HG03354 (cell line): ENCODE data around the gene COG3.
"Not testable (repeated sequence)": the region's sequence is repeated elsewhere in the genome, so short reads cannot be mapped to it uniquely, and the experiment has no call there.

Source experiments
- ATAC-seq: cut with Tn5 transposase; IDR thresholded peaks from one replicate; pipeline ENCODE4 v1.9.1; 2021; ENCODE audit warnings: mild to moderate bottlenecking; ENCODE audit not compliant: unreplicated experiment, poor library complexity, severe bottlenecking

Gene COG3

GRCh38 chr13:45464687-45465453, at the start of gene COG3:
TSS of gene COG3 (plus strand) at chr13:45464939. CDS start at chr13:45465037, 98 bp downstream.
- peak; percentile 97 for ATAC-seq

- no peak for ATAC-seq
Observed at GRCh38 chr13:45415112-45415511, 49.6 kb upstream of the COG3 start.

GRCh38 chr13:45416516-45417128, 48.1 kb upstream of the COG3 start:
- no peak for ATAC-seq

- peak; percentile 93 for ATAC-seq
Observed at GRCh38 chr13:45417790-45418534, 46.8 kb upstream of the COG3 start, which contains the start of gene SLC25A30. TSS of gene SLC25A30 (minus strand) at chr13:45418373. CDS start at chr13:45411425, 6,948 bp downstream.

- not testable (repeated sequence) for ATAC-seq
Observed at GRCh38 chr13:45419389-45419788, 45.4 kb upstream of the COG3 start.

- ATAC-seq: no peak
Observed at GRCh38 chr13:45419945-45420344, 44.8 kb upstream of the COG3 start.

- ATAC-seq: no peak
Observed at GRCh38 chr13:45422731-45423292, 41.9 kb upstream of the COG3 start.

GRCh38 chr13:45426056-45426841, 38.5 kb upstream of the COG3 start:
- ATAC-seq: not testable (repeated sequence)

- ATAC-seq: no peak
Observed at GRCh38 chr13:45432737-45433380, 31.9 kb upstream of the COG3 start.

GRCh38 chr13:45433381-45433790, 31.4 kb upstream of the COG3 start:
- ATAC-seq: no peak

- no peak for ATAC-seq
Observed at GRCh38 chr13:45434556-45435371, 30.0 kb upstream of the COG3 start.

- ATAC-seq: no peak
Observed at GRCh38 chr13:45436332-45436731, 28.4 kb upstream of the COG3 start.

GRCh38 chr13:45436953-45437352, 27.8 kb upstream of the COG3 start:
- no peak for ATAC-seq

GRCh38 chr13:45437947-45438346, 26.8 kb upstream of the COG3 start:
- no peak for ATAC-seq

GRCh38 chr13:45439008-45439407, 25.7 kb upstream of the COG3 start:
- no peak for ATAC-seq

GRCh38 chr13:45439781-45440462, 24.8 kb upstream of the COG3 start:
- ATAC-seq: no peak

- no peak for ATAC-seq
Observed at GRCh38 chr13:45441633-45442032, 23.1 kb upstream of the COG3 start.

- no peak for ATAC-seq
Observed at GRCh38 chr13:45445053-45445452, 19.7 kb upstream of the COG3 start.
